Smooth muscle cell (in vitro differentiated cells): ENCODE data around the gene HRAS. TPM values are rescaled to one million over a fixed set of nuclear protein-coding genes. Genes with fewer than 3 reads are reported as not detected.

Experiments used
- DNase-seq: peaks from one replicate; lab custom pipeline; 2025; ENCODE audit not compliant: unreplicated experiment; lab: John Stamatoyannopoulos, UW
- H2AFZ ChIP-seq: fragments of 200-600 bp; sonication (generic); 2 replicates; pipeline ENCODE4 v1.6.0; 2016; ENCODE audit warnings: antibody characterized with exemption, low read depth, mild to moderate bottlenecking
- H3F3A ChIP-seq: fragments of 200-600 bp; sonication (generic); 2 replicates; pipeline ENCODE4 v1.6.0; 2017; ENCODE audit warnings: antibody characterized with exemption, low read depth
- H3K27ac ChIP-seq: fragments of 200-600 bp; sonication (generic); 2 replicates; pipeline ENCODE4 v1.5.1; 2016; ENCODE audit warnings: low read depth, mild to moderate bottlenecking
- H3K27me3 ChIP-seq: fragments of 200-600 bp; sonication (generic); 2 replicates; pipeline ENCODE4 v1.6.1; 2016; ENCODE audit warnings: low read depth, mild to moderate bottlenecking
- H3K36me3 ChIP-seq: fragments of 200-600 bp; sonication (generic); 2 replicates; pipeline ENCODE4 v1.5.1; 2016; ENCODE audit warnings: low read depth
- H3K4me1 ChIP-seq: fragments of 200-600 bp; sonication (generic); 2 replicates; pipeline ENCODE4 v1.5.1; 2016; ENCODE audit warnings: low read depth
- H3K4me2 ChIP-seq: fragments of 200-600 bp; sonication (generic); 2 replicates; pipeline ENCODE4 v1.6.0; 2016; ENCODE audit warnings: mild to moderate bottlenecking
- H3K4me3 ChIP-seq: fragments of 200-600 bp; sonication (generic); 2 replicates; pipeline ENCODE4 v1.5.1; 2016; ENCODE audit warnings: mild to moderate bottlenecking
- H3K79me2 ChIP-seq: fragments of 200-600 bp; sonication (generic); 2 replicates; pipeline ENCODE4 v1.6.0; 2016; ENCODE audit warnings: low read depth, mild to moderate bottlenecking
- H3K9ac ChIP-seq: fragments of 200-600 bp; sonication (generic); 2 replicates; pipeline ENCODE4 v1.6.0; 2016; ENCODE audit warnings: low read depth
- H3K9me3 ChIP-seq: fragments of 200-600 bp; sonication (generic); replicated peaks from 2 replicates; pipeline ENCODE4 v1.5.1; 2016; ENCODE audit warnings: low read depth
- H4K20me1 ChIP-seq: fragments of 200-600 bp; sonication (generic); 2 replicates; pipeline ENCODE4 v1.6.0; 2016; ENCODE audit warnings: low read depth
- WGBS: methylation state at CpG from one replicate; pipeline ENCODE4 v1.1.7; 2016; ENCODE audit warnings: low lambda C conversion rate; 5-methylcytosine and 5-hydroxymethylcytosine counted together
- polyA plus RNA-seq: library from polyadenylated mRNA; unstranded; fragments of >200 nt; fragmentation: Nextera tagmentation; extraction: Ambion mirVana; gene quantifications from 2 replicates; pipeline ENCODE4 v1.2.1, GENCODE V29; 2016
- total RNA-seq: library from RNA; depleted of rRNA; stranded (reverse); fragments of >200 nt; gene quantifications from 2 replicates; pipeline ENCODE4 v1.2.3, GENCODE V29; 2014
- TF ChIP-seq, protein P1 (sequence below): fragments of 200-600 bp; sonication (generic); IDR thresholded peaks from 2 replicates; pipeline ENCODE4 v1.5.1; 2017; ENCODE audit warnings: borderline replicate concordance, mild to moderate bottlenecking, antibody characterized with exemption; ENCODE audit not compliant: insufficient read depth, poor library complexity, severe bottlenecking

The HRAS gene
- total and polyA plus RNA-seq, 2 experiments from 2014 or later = 39.9 to 59.1 TPM

DNA sequence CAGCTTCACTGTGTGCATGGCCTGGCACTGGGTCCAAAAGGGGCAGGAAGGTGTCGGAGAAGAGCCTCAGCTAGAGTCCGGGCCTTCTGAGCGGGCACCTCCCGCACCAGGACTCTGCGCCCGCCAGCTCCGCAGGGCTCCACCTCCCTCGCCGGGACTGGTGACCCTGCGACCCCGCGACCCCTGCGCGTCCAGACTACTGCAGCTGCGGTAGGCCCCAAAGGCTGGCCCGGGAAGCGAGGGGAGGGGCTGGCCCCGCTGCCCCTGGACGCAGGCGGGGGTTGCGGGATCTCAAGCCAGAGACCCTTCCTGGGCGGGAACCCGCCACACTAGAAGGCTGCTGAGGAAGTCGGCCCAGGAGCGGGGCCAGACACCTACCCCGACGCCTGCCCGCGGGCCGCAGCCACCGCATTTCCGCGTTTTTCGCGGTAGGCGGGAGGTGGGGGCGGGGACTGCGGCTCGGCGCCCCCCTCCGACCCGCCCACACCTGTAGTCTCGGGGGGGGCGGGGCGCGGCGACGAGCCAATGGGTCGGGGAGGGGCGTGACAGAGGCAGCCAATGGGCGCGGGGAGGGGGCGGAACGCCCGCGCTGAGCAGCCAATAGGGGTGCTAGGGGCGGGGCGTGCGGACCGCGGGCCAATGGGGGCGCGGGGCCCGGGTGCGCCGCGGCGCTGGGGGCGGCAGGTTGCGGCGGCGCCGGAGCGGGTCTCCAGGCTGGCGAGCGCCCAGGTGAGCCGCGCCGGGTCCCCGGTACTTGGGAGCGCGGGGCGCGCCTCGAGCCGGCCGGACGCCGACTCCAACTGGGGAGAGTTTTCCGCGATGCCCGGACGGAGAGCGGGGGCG is 25.1 kb upstream of the HRAS start, which contains the start of the genes LMNTD2 and RASSF7:
Gene LMNTD2, minus strand, starts transcription at position 434 of the 843 bp plus-strand sequence. Its CDS starts 22 bp downstream, at position 412.
Gene RASSF7, plus strand, starts transcription at position 666 of the 843 bp plus-strand sequence. CDS start 799 bp downstream, outside the sequence.
- Histone ChIP-seq H3K4me1 (peaks cover 5% of the 10 kb centered on the region), H2AFZ (peak within 1 kb of the TSS; percentile 37), H3K36me3 (no peaks in the 10 kb centered on the region), H3F3A (no peaks in the 10 kb centered on the region), H4K20me1 (peaks cover 32% of the 10 kb centered on the region), H3K79me2 (no peaks in the 10 kb centered on the region), H3K4me3 (peak within 1 kb of the TSS; percentile 82), H3K27me3 (peaks cover 36% of the 10 kb centered on the region), H3K9me3 (no peaks in the 10 kb centered on the region), H3K4me2 (peak within 1 kb of the TSS; percentile 98), H3K9ac (no peak within 1 kb of the TSS), H3K27ac (no peak within 1 kb of the TSS)
- DNase-seq = peak; percentile 77
- under 1% methylated on average over 52 of the region's 95 CpGs for WGBS
- TF ChIP-seq, protein P1, sequence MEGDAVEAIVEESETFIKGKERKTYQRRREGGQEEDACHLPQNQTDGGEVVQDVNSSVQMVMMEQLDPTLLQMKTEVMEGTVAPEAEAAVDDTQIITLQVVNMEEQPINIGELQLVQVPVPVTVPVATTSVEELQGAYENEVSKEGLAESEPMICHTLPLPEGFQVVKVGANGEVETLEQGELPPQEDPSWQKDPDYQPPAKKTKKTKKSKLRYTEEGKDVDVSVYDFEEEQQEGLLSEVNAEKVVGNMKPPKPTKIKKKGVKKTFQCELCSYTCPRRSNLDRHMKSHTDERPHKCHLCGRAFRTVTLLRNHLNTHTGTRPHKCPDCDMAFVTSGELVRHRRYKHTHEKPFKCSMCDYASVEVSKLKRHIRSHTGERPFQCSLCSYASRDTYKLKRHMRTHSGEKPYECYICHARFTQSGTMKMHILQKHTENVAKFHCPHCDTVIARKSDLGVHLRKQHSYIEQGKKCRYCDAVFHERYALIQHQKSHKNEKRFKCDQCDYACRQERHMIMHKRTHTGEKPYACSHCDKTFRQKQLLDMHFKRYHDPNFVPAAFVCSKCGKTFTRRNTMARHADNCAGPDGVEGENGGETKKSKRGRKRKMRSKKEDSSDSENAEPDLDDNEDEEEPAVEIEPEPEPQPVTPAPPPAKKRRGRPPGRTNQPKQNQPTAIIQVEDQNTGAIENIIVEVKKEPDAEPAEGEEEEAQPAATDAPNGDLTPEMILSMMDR = no peak

DNA sequence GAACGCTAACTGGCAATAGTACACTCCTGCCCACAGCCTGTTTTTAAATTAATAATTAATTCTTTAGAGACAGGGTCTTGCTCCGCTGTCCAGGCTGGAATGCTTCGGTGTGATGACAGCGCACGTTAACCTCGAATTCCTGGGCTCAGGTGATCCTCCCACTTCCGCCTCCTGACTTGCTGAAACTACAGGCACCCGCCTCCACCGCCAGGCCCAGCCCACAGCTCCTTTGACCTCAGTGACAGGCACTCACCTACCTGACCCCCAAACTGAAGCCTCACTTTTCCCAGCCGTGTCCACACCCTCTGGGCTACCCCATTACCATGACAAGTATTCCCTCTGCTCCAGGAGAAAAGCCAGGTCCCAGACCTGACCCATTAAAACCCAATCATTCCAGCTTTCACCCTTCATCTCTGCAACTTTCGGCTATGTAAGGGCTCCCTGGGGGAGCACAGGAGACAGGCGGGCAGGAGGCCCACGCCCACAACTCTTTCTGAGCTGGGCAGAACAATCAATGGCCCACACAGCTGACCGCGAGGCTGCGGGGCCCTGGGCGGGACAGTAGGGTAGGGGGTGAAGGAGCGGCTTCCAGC is 24.4 kb upstream of the HRAS start:
- no peaks in the 10 kb centered on the region for H3F3A ChIP-seq
- H3K27ac ChIP-seq = no peak overlapping the region

DNA sequence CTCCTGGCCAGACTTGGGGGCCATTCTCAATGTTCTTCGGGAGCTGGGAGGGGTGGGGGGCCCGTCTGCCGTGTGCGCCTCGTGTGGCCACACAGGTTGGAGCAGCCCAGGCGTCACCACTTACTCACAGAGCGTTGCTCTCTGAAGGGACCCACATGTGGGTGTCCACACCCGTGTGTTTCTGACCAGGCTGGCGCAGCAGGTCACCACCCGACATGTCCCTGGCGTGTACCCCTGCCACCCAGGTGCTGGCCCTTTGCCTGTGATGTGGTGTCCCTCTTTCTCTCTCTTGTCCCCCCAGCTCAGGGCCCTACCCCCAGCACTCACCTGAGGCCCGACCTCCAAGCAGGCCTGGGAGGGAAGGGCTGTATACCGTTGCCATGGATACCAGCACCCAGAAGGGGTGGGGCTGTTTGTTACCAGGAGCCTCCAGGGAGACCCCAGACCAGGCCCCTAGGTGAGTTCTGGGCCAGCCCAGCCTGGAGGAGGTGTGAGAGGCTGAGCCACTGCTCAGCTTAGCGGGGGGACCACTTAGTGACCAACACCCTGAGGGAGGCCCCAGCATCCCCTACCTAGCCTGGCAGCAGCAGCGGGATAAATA is 23.7 kb upstream of the HRAS start:
- H3K9me3 ChIP-seq = no peaks in the 10 kb centered on the region
- H3F3A ChIP-seq = no peaks in the 10 kb centered on the region
- 89% methylated on average over 13 of the region's 15 CpGs for WGBS
- TF ChIP-seq, protein P1 = no peak
- H3K4me1 ChIP-seq = peaks cover 8% of the 10 kb centered on the region
- H3K4me2 ChIP-seq = no peak overlapping the region
- no peak for DNase-seq
- no peak overlapping the region for H3K9ac ChIP-seq
- no peak overlapping the region for H2AFZ ChIP-seq
- no peak overlapping the region for H3K27ac ChIP-seq
- H3K79me2 ChIP-seq = no peaks in the 10 kb centered on the region
- H3K4me3 ChIP-seq = no peak overlapping the region
- no peaks in the 10 kb centered on the region for H3K36me3 ChIP-seq
- H3K27me3 ChIP-seq = peaks cover 48% of the 10 kb centered on the region
- peaks cover 24% of the 10 kb centered on the region for H4K20me1 ChIP-seq

More for the DNA sequence above, 24.4 kb upstream of the HRAS start:
- Histone ChIP-seq H3K9ac (no peak overlapping the region), H2AFZ (no peak overlapping the region), H3K4me2 (peak overlapping the region; percentile 98), H3K4me3 (peak overlapping the region; percentile 82), H3K9me3 (no peaks in the 10 kb centered on the region), H3K4me1 (peaks cover 5% of the 10 kb centered on the region), H3K79me2 (no peaks in the 10 kb centered on the region), H3K27me3 (peaks cover 41% of the 10 kb centered on the region), H3K36me3 (no peaks in the 10 kb centered on the region), H4K20me1 (peaks cover 25% of the 10 kb centered on the region)
- no peak for DNase-seq
- 65% methylated on average over 18 of the region's 18 CpGs for WGBS
- TF ChIP-seq, protein P1 = no peak
